SK-N-SH (cell line): ENCODE data around the gene IMPA2. TPM values are rescaled to one million over a fixed set of nuclear protein-coding genes. Genes with fewer than 3 reads are reported as not detected.
A peak's percentile ranks its signal among the peaks of the same experiment; 100 is the strongest.

Source experiments
- CTCF ChIA-PET: fragments of 300-600, 350-600 bp; formaldehyde crosslinking; extraction: SDS; loops from one replicate; lab custom pipeline; 2021; lab: Yijun Ruan, JAX
- POLR2A ChIA-PET: fragments of 350-600 bp; sonication (Branson Sonifier 250); formaldehyde crosslinking; extraction: SDS; loops from one replicate; lab custom pipeline; 2020; ENCODE audit warnings: antibody characterized with exemption, inconsistent platforms; lab: Yijun Ruan, JAX
- DNase-seq: peaks from one replicate; pipeline ENCODE4 v3.0.0; 2012
- H2AFZ ChIP-seq: fragments of 200-600 bp; sonication (generic); 2 replicates; pipeline ENCODE4 v1.8.1; 2016; ENCODE audit warnings: antibody characterized with exemption, mild to moderate bottlenecking, low read depth
- H3F3A ChIP-seq: fragments of 200-600 bp; sonication (generic); replicated peaks from 2 replicates; pipeline ENCODE3; 2016; ENCODE audit warnings: antibody characterized with exemption, mild to moderate bottlenecking; ENCODE audit not compliant: insufficient read depth
- H3K27ac ChIP-seq, 2 experiments: fragments of 200-500 bp in 1 of 2; fragments of 200-600 bp in 1 of 2; sonication (Bioruptor generic) in 1 of 2; sonication (generic), shearing (Covaris generic) in 1 of 2; 2 replicates each; pipeline versions ENCODE4 v1.5.1 to v1.6.1; 2014 to 2016; ENCODE audit warnings: low read depth in 2 of 2, inconsistent platforms in 1 of 2, low read length in 1 of 2, mild to moderate bottlenecking in 1 of 2, mixed read lengths in 1 of 2
- H3K27me3 ChIP-seq: fragments of 200-600 bp; sonication (generic), shearing (Covaris generic); 2 replicates; pipeline ENCODE4 v1.6.1; 2016; ENCODE audit warnings: mixed run types; ENCODE audit not compliant: insufficient read depth
- H3K36me3 ChIP-seq, 2 experiments: fragments of 200-500 bp in 1 of 2; fragments of 200-600 bp in 1 of 2; sonication (Bioruptor generic) in 1 of 2; sonication (generic) in 1 of 2; replicated peaks in 1 of 2; 2 replicates each; pipeline versions ENCODE3 to v1.5.1; 2014 to 2016; ENCODE audit warnings: low read length in 1 of 2, mild to moderate bottlenecking in 1 of 2; ENCODE audit not compliant: insufficient read depth in 2 of 2, control insufficient read depth in 1 of 2
- H3K4me1 ChIP-seq, 2 experiments: fragments of 200-500 bp in 1 of 2; fragments of 200-600 bp in 1 of 2; sonication (Bioruptor generic) in 1 of 2; sonication (generic), shearing (Covaris generic) in 1 of 2; 2 replicates each; pipeline versions ENCODE4 v1.5.1 to v1.6.1; 2014 to 2016; ENCODE audit warnings: low read depth in 1 of 2, low read length in 1 of 2, mixed run types in 1 of 2; ENCODE audit not compliant: insufficient read depth in 2 of 2, control insufficient read depth in 1 of 2
- H3K4me2 ChIP-seq: fragments of 200-600 bp; sonication (generic), shearing (Covaris generic); 2 replicates; pipeline ENCODE4 v1.6.1; 2017; ENCODE audit warnings: mixed run types
- H3K4me3 ChIP-seq, 2 experiments: fragments of 200-500 bp in 1 of 2; fragments of 200-600 bp in 1 of 2; sonication (Bioruptor generic) in 1 of 2; sonication (generic), shearing (Covaris generic) in 1 of 2; 2 replicates each; pipeline versions ENCODE4 v1.5.1 to v1.8.1; 2014 to 2016; ENCODE audit warnings: low read depth in 2 of 2, inconsistent platforms in 1 of 2, low read length in 1 of 2, mild to moderate bottlenecking in 1 of 2, mixed read lengths in 1 of 2, moderate library complexity in 1 of 2
- H3K79me2 ChIP-seq: fragments of 200-600 bp; sonication (generic); 2 replicates; pipeline ENCODE4 v1.8.1; 2017; ENCODE audit warnings: mild to moderate bottlenecking; ENCODE audit not compliant: insufficient read depth
- H3K9ac ChIP-seq: fragments of 200-600 bp; sonication (generic); 2 replicates; pipeline ENCODE4 v1.6.1; 2017; ENCODE audit warnings: mixed run types
- H3K9me2 ChIP-seq: fragments of 200-600 bp; sonication (generic); 2 replicates; pipeline ENCODE4 v1.6.1; 2017; ENCODE audit warnings: mixed run types
- H3K9me3 ChIP-seq: fragments of 200-600 bp; sonication (generic); 2 replicates; pipeline ENCODE4 v1.6.1; 2017; ENCODE audit warnings: mixed run types, mild to moderate bottlenecking, moderate library complexity
- H4K20me1 ChIP-seq: fragments of 200-600 bp; sonication (generic); 2 replicates; pipeline ENCODE4 v1.6.1; 2017; ENCODE audit warnings: mild to moderate bottlenecking, mixed run types; ENCODE audit not compliant: insufficient read depth
- FOXJ3 ChIP-seq: sonication (generic); formaldehyde crosslinking; IDR thresholded peaks from 2 replicates; pipeline ENCODE4 v1.5.1; 2020; ENCODE audit warnings: mild to moderate bottlenecking, missing genetic modification reagents
- FOXM1 ChIP-seq: IDR thresholded peaks from 2 replicates; pipeline ENCODE4 v1.4.0; 2012; ENCODE audit warnings: low read depth, mild to moderate bottlenecking
- GABPA ChIP-seq: IDR thresholded peaks from 2 replicates; pipeline ENCODE4 v1.4.0; 2012; ENCODE audit warnings: low read depth, mild to moderate bottlenecking
- IRF3 ChIP-seq: fragments of 150-350 bp; IDR thresholded peaks from 2 replicates; pipeline ENCODE4 v1.6.1; 2016; ENCODE audit warnings: mild to moderate bottlenecking, low read depth, low read length
- MXI1 ChIP-seq: IDR thresholded peaks from 2 replicates; pipeline ENCODE4 v1.6.1; 2012; ENCODE audit warnings: mild to moderate bottlenecking, low read depth, low read length, improper control_type of control experiment
- NFIC ChIP-seq: IDR thresholded peaks from 2 replicates; pipeline ENCODE4 v1.4.0; 2012; ENCODE audit warnings: borderline replicate concordance
- POLR2AphosphoS5 ChIP-seq: IDR thresholded peaks from 2 replicates; pipeline ENCODE4 v1.6.1; 2012; ENCODE audit warnings: low read depth, low read length
- RCOR1 ChIP-seq: fragments of 150-350 bp; IDR thresholded peaks from 2 replicates; pipeline ENCODE4 v1.6.1; 2017; ENCODE audit warnings: antibody characterized with exemption, low read length
- RFX5 ChIP-seq: IDR thresholded peaks from 2 replicates; pipeline ENCODE4 v1.6.1; 2012; ENCODE audit warnings: mild to moderate bottlenecking, improper control_type of control experiment, low read length
- SIN3A ChIP-seq: IDR thresholded peaks from 2 replicates; pipeline ENCODE4 v1.6.1; 2012; ENCODE audit warnings: low read depth, mild to moderate bottlenecking, low read length, moderate library complexity, borderline replicate concordance
- SMC3 ChIP-seq: IDR thresholded peaks from 2 replicates; pipeline ENCODE4 v1.6.1; 2012; ENCODE audit warnings: low read depth, low read length, improper control_type of control experiment
- TAF1 ChIP-seq: IDR thresholded peaks from 2 replicates; pipeline ENCODE4 v1.6.1; 2012; ENCODE audit warnings: low read depth, mild to moderate bottlenecking, low read length, moderate library complexity, borderline replicate concordance
- TEAD4 ChIP-seq: IDR thresholded peaks from 2 replicates; pipeline ENCODE4 v1.4.0; 2012; ENCODE audit warnings: mild to moderate bottlenecking, borderline replicate concordance; ENCODE audit not compliant: insufficient read depth
- YY1 ChIP-seq: IDR thresholded peaks from 2 replicates; pipeline ENCODE4 v1.4.0; 2012; ENCODE audit warnings: low read depth, mild to moderate bottlenecking
- WGBS: methylation state at CpG from one replicate; pipeline ENCODE4 v1.1.6; 2017; ENCODE audit warnings: low lambda C conversion rate; 5-methylcytosine and 5-hydroxymethylcytosine counted together
- polyA plus RNA-seq, 3 experiments: library from polyadenylated mRNA; depleted of rRNA; stranded (reverse); fragments of >200 nt; gene quantifications; 2 replicates each; pipeline ENCODE4 v1.2.3, GENCODE V29; 2012
- TF ChIP-seq, protein P1 (sequence below): fragments of 200-600 bp; sonication (generic); IDR thresholded peaks from 2 replicates; pipeline ENCODE4 v1.6.1; 2017; ENCODE audit warnings: antibody characterized with exemption, mild to moderate bottlenecking, moderate library complexity

Gene IMPA2
- polyA plus RNA-seq, 1 of the 3 experiments (the other 2 are of a cell fraction), result 0.18 TPM

GRCh38 chr18:12027480-12027879 lies 46.2 kb downstream of the IMPA2 start:
- Histone ChIP-seq H2AFZ (no peak overlapping the region), H3K4me2 (no peak overlapping the region), H3K79me2 (no peaks in the 10 kb centered on the region), H3F3A (no peaks in the 10 kb centered on the region), H3K4me3 (no peak overlapping the region), H4K20me1 (no peaks in the 10 kb centered on the region), H3K4me1 (no peaks in the 10 kb centered on the region), H3K9me2 (no peaks in the 10 kb centered on the region), H3K36me3 (no peaks in the 10 kb centered on the region), H3K9ac (no peak overlapping the region), H3K27ac (no peak overlapping the region), H3K27me3 (peaks cover 80% of the 10 kb centered on the region), H3K9me3 (no peaks in the 10 kb centered on the region)
- 63% methylated on average over 4 of the region's 4 CpGs for WGBS
- CTCF ChIA-PET, result no interaction called here
- POLR2A ChIA-PET, result no interaction called here
- TF ChIP-seq YY1, result no peak
- TF ChIP-seq NFIC, result no peak
- no peak for TF ChIP-seq IRF3
- TF ChIP-seq TAF1, result no peak
- DNase-seq, result no peak

GRCh38 chr18:12028040-12028628 lies 46.8 kb downstream of the IMPA2 start:
- ChIA-PET CTCF (interaction anchor here (0.6 to 3.2 kb wide), 3 partner anchors 11 to 76 kb away, joined by 3 to 21 read pairs (median 5); no protein-coding TSS in a partner anchor), POLR2A (interaction anchor here (0.7 kb wide), 1 partner anchor 188 kb away, joined by 3 read pairs; no protein-coding TSS in a partner anchor)
- H3K9me2 ChIP-seq, result no peaks in the 10 kb centered on the region

GRCh38 chr18:12028674-12029073 lies 47.4 kb downstream of the IMPA2 start:
- Histone ChIP-seq H2AFZ (no peak overlapping the region), H3K27me3 (peaks cover 83% of the 10 kb centered on the region), H3K4me1 (no peaks in the 10 kb centered on the region), H3K9ac (no peak overlapping the region), H3K4me2 (no peak overlapping the region), H4K20me1 (no peaks in the 10 kb centered on the region), H3F3A (no peaks in the 10 kb centered on the region), H3K36me3 (no peaks in the 10 kb centered on the region), H3K79me2 (no peaks in the 10 kb centered on the region), H3K9me3 (no peaks in the 10 kb centered on the region), H3K9me2 (no peaks in the 10 kb centered on the region), H3K4me3 (no peak overlapping the region), H3K27ac (no peak overlapping the region)
- CTCF ChIA-PET, result interaction anchor here (0.6 to 3.2 kb wide), 3 partner anchors 10 to 76 kb away, joined by 3 to 21 read pairs (median 5); no protein-coding TSS in a partner anchor
- POLR2A ChIA-PET, result interaction anchor here (0.7 kb wide), 1 partner anchor 189 kb away, joined by 3 read pairs; no protein-coding TSS in a partner anchor
- 19% methylated on average over 10 of the region's 11 CpGs for WGBS
- DNase-seq, result peak; percentile 31
- TF ChIP-seq MXI1, result no peak
- no peak for TF ChIP-seq FOXM1
- TF ChIP-seq, protein P1, sequence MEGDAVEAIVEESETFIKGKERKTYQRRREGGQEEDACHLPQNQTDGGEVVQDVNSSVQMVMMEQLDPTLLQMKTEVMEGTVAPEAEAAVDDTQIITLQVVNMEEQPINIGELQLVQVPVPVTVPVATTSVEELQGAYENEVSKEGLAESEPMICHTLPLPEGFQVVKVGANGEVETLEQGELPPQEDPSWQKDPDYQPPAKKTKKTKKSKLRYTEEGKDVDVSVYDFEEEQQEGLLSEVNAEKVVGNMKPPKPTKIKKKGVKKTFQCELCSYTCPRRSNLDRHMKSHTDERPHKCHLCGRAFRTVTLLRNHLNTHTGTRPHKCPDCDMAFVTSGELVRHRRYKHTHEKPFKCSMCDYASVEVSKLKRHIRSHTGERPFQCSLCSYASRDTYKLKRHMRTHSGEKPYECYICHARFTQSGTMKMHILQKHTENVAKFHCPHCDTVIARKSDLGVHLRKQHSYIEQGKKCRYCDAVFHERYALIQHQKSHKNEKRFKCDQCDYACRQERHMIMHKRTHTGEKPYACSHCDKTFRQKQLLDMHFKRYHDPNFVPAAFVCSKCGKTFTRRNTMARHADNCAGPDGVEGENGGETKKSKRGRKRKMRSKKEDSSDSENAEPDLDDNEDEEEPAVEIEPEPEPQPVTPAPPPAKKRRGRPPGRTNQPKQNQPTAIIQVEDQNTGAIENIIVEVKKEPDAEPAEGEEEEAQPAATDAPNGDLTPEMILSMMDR, result no peak
- TF ChIP-seq POLR2AphosphoS5, result no peak
- no peak for TF ChIP-seq TAF1
- no peak for TF ChIP-seq RCOR1
- TF ChIP-seq RFX5, result no peak
- no peak for TF ChIP-seq FOXJ3 (CRISPR knock-in tag)
- no peak for TF ChIP-seq SMC3
- TF ChIP-seq NFIC, result no peak

More at GRCh38 chr18:12028040-12028628, 46.8 kb downstream of the IMPA2 start:
- Histone ChIP-seq H2AFZ (no peak overlapping the region), H3F3A (no peaks in the 10 kb centered on the region), H3K4me1 (no peaks in the 10 kb centered on the region), H4K20me1 (no peaks in the 10 kb centered on the region), H3K9ac (no peak overlapping the region), H3K79me2 (no peaks in the 10 kb centered on the region), H3K9me3 (no peaks in the 10 kb centered on the region), H3K4me3 (no peak overlapping the region), H3K4me2 (no peak overlapping the region), H3K36me3 (no peaks in the 10 kb centered on the region), H3K27me3 (peaks cover 85% of the 10 kb centered on the region), H3K27ac (no peak overlapping the region)
- 53% methylated on average over 13 of the region's 15 CpGs for WGBS
- no peak for DNase-seq
- no peak for TF ChIP-seq GABPA
- no peak for TF ChIP-seq SIN3A
- no peak for TF ChIP-seq NFIC
- TF ChIP-seq RCOR1, result no peak
- TF ChIP-seq TEAD4, result no peak
